ENCODE results near the gene PDCL3. TPM values are rescaled to one million over a fixed set of nuclear protein-coding genes. Genes with fewer than 3 reads are reported as not detected.
A peak's percentile ranks its signal among the peaks of the same experiment; 100 is the strongest.

PDCL3 gene
- total and polyA plus RNA-seq, 11 donors = 10.3 to 40.2 (median 24.3) TPM

- WGBS, 4 donors = 75 to 89% (median 81%) methylated on average over 1 of the region's 1 CpG
Measured at GRCh38 chr2:100581277-100581612, 18.5 kb downstream of the PDCL3 start.

GRCh38 chr2:100584816-100585215, 22.0 kb downstream of the PDCL3 start:
- Histone ChIP-seq H3K36me3 (no peaks in the 10 kb centered on the region), H3K9me3 (no peaks in the 10 kb centered on the region), H3K27me3 (no peaks in the 10 kb centered on the region), H3K4me1 (peaks cover 0 to 30% (median 0%) of the 10 kb centered on the region in 12 donors), H3K27ac (no peak overlapping the region), H3K4me3 (no peak overlapping the region)
- WGBS, 4 donors = 33 to 75% (median 61%) methylated on average over 3 of the region's 3 CpGs
- TF ChIP-seq POLR2A (IDR thresholded peaks at IDR 0.05) = no peak
- no peak for TF ChIP-seq CTCF (IDR thresholded peaks at IDR 0.05)
- intact Hi-C loops (cut with DNase I) = no loop called here
- DNase-seq (no peak), ATAC-seq (no peak)

More at GRCh38 chr2:100581277-100581612, 18.5 kb downstream of the PDCL3 start:
- no peaks in the 10 kb centered on the region for H3K9me3 ChIP-seq
- TF ChIP-seq CTCF (IDR thresholded peaks at IDR 0.05) = no peak
- TF ChIP-seq POLR2A (IDR thresholded peaks at IDR 0.05) = no peak
- H3K4me1 ChIP-seq = peaks cover 0 to 18% (median 0%) of the 10 kb centered on the region in 12 donors
- intact Hi-C loops (cut with DNase I) = no loop called here
- peaks cover 0 to 17% (median 12%) of the 10 kb centered on the region in 9 donors for H3K36me3 ChIP-seq
- H3K27me3 ChIP-seq = no peaks in the 10 kb centered on the region
- DNase-seq (no peak), ATAC-seq (no peak)
- peak overlapping the region in 1 of 12 donors; percentile 4 for H3K4me3 ChIP-seq
- peak overlapping the region in 3 of 12 donors; percentile 34 to 92 (median 39) for H3K27ac ChIP-seq

DNA sequence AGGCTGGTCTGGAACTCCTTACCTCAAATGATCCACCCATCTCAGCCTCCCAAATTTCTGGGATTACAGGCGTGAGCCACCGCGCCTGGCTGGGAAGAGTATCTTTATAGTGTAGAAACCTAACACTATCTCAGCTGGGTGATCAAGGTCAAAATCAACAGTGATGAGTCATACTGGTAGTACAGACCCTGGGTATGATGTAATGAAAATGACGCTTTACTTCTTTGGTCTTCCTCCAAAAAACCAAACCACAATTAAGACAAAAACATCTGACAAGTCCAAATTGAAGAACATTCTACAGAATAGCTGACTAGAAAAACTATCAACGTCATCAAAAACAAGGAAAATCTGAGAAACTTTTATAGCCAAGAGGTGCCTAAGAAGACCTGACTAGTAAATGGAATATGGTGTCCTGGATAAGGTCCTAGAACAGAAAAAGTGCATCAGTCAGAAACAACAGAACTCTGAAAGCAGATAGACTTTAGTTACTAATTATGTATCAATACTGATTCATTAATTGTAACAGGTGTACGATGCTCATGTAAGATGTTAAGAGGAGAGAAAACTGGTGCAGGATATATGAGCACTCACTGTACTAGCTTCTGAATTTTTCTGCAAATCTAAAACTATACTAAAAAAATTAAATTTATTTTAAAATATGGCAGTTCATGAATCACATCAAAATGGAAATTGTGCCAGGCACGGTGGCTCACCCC, 25.4 kb downstream of the PDCL3 start:
- peak in 2 of 4 donors; percentile 18 to 30 for ATAC-seq
- no peak overlapping the region for H3K4me3 ChIP-seq
- peaks cover 0 to 12% (median 0%) of the 10 kb centered on the region in 12 donors for H3K4me1 ChIP-seq
- DNase-seq = no peak
- H3K36me3 ChIP-seq = no peaks in the 10 kb centered on the region
- no peak overlapping the region for H3K27ac ChIP-seq
- TF ChIP-seq CTCF (IDR thresholded peaks at IDR 0.05) = no peak
- no peak for TF ChIP-seq POLR2A (IDR thresholded peaks at IDR 0.05)
- H3K9me3 ChIP-seq = no peaks in the 10 kb centered on the region
- WGBS, 4 donors = 82 to 85% (median 83%) methylated on average over 7 of the region's 7 CpGs
- H3K27me3 ChIP-seq = no peaks in the 10 kb centered on the region
- intact Hi-C loops (cut with DNase I) = no loop called here

- Histone ChIP-seq H3K36me3 (no peaks in the 10 kb centered on the region), H3K9me3 (no peaks in the 10 kb centered on the region), H3K27ac (no peak overlapping the region), H3K27me3 (no peaks in the 10 kb centered on the region), H3K4me3 (no peak overlapping the region), H3K4me1 (peaks cover 0 to 12% (median 0%) of the 10 kb centered on the region in 12 donors)
- DNase-seq (peak in 1 of 5 donors; percentile 31), ATAC-seq (no peak)
- intact Hi-C loops (cut with DNase I) = no loop called here
- TF ChIP-seq POLR2A (IDR thresholded peaks at IDR 0.05) (no peak), CTCF (IDR thresholded peaks at IDR 0.05) (no peak)
- 47 to 63% (median 59%) methylated on average over 3 of the region's 3 CpGs for WGBS, 4 donors
Measured at GRCh38 chr2:100589527-100589926, 26.7 kb downstream of the PDCL3 start.

Measured in heart left ventricle (tissue), 16 donors.